A673 (cell line): ENCODE data around the gene CABLES1.

Experiments
- EZH2 ChIP-seq: fragments of 200-600 bp; sonication (generic); IDR thresholded peaks from 2 replicates; pipeline ENCODE4 v1.6.1; 2017; ENCODE audit warnings: borderline replicate concordance, low read depth, mild to moderate bottlenecking, mixed read lengths, antibody characterized with exemption, low read length; ENCODE audit not compliant: poor library complexity, severe bottlenecking
- TF ChIP-seq, protein P1 (sequence below): fragments of 300-800, 200-600 bp; sonication (generic); conservative IDR thresholded peaks from 2 replicates; pipeline ENCODE4 v1.5.1; 2017; ENCODE audit warnings: low read depth, mild to moderate bottlenecking, antibody characterized with exemption, low read length, moderate library complexity, mixed read lengths

DNA sequence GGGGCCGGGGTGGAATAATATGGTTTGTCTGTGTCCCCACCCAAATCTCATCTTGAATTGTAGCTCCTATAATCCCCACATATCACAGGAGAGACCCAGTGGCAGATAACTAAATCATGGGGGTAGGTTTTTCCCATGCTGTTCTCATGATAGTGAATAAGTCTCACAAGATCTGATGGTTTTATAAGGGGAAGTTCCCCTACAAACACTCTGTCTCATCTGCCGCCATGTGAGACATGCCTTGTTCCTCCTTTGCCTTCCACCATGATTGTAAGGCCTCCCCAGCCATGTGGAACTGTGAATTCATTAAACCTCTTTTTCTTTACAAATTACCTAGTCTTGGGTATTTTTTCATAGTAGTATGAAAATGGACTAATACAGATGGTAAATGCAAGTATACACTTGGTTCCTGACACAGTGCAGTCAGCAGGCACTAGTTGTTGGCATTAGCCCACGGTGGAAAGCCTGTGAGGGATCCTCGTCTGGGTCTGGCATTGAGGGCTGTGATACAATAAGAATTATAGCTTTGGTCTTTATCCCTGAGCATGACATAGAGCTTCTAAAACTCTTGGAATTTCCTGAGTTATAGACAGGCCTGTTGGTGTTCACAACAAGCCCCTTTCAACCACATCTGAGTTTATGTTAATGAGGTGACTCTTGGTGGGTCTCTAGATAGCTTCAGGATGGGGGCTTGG, 135.8 kb downstream of the CABLES1 start:
- TF ChIP-seq, protein P1, sequence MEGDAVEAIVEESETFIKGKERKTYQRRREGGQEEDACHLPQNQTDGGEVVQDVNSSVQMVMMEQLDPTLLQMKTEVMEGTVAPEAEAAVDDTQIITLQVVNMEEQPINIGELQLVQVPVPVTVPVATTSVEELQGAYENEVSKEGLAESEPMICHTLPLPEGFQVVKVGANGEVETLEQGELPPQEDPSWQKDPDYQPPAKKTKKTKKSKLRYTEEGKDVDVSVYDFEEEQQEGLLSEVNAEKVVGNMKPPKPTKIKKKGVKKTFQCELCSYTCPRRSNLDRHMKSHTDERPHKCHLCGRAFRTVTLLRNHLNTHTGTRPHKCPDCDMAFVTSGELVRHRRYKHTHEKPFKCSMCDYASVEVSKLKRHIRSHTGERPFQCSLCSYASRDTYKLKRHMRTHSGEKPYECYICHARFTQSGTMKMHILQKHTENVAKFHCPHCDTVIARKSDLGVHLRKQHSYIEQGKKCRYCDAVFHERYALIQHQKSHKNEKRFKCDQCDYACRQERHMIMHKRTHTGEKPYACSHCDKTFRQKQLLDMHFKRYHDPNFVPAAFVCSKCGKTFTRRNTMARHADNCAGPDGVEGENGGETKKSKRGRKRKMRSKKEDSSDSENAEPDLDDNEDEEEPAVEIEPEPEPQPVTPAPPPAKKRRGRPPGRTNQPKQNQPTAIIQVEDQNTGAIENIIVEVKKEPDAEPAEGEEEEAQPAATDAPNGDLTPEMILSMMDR = no peak
- no peak for TF ChIP-seq EZH2
